ENCODE measurements around the gene FBXL13.
A peak's percentile ranks its signal among the peaks of the same experiment; 100 is the strongest.

The FBXL13 gene

GRCh38 chr7:102874966-102875365 is 199.6 kb downstream of the FBXL13 start:
- TF ChIP-seq CTCF (conservative IDR thresholded peaks at IDR 0.05; ENCODE audit: control insufficient read depth, insufficient read depth, low read depth, low read length): no peak
- no peak for DNase-seq (ENCODE audit: low read depth)
- no peak overlapping the region for H3K4me3 ChIP-seq (ENCODE audit: control insufficient read depth, low read depth, low read length)

- DNase-seq (ENCODE audit: low read depth): peak; percentile 93
- no peak for TF ChIP-seq CTCF (conservative IDR thresholded peaks at IDR 0.05; ENCODE audit: control insufficient read depth, insufficient read depth, low read depth, low read length)
- H3K4me3 ChIP-seq (ENCODE audit: control insufficient read depth, low read depth, low read length): no peak overlapping the region
Measured at GRCh38 chr7:102874166-102874829, 200.3 kb downstream of the FBXL13 start.

- DNase-seq (ENCODE audit: low read depth): peak; percentile 32
- no peak for TF ChIP-seq CTCF (conservative IDR thresholded peaks at IDR 0.05; ENCODE audit: control insufficient read depth, insufficient read depth, low read depth, low read length)
- no peak overlapping the region for H3K4me3 ChIP-seq (ENCODE audit: control insufficient read depth, low read depth, low read length)
Measured at GRCh38 chr7:102873470-102874165, 201.0 kb downstream of the FBXL13 start.

GRCh38 chr7:102872460-102872859 is 202.1 kb downstream of the FBXL13 start:
- H3K4me3 ChIP-seq (ENCODE audit: control insufficient read depth, low read depth, low read length): no peak overlapping the region
- TF ChIP-seq CTCF (conservative IDR thresholded peaks at IDR 0.05; ENCODE audit: control insufficient read depth, insufficient read depth, low read depth, low read length): no peak
- DNase-seq (ENCODE audit: low read depth): peak; percentile 96

- no peak overlapping the region for H3K4me3 ChIP-seq (ENCODE audit: control insufficient read depth, low read depth, low read length)
- no peak for TF ChIP-seq CTCF (conservative IDR thresholded peaks at IDR 0.05; ENCODE audit: control insufficient read depth, insufficient read depth, low read depth, low read length)
- DNase-seq (ENCODE audit: low read depth): no peak
Measured at GRCh38 chr7:102869195-102869594, 205.4 kb downstream of the FBXL13 start.

- no peak for TF ChIP-seq CTCF (conservative IDR thresholded peaks at IDR 0.05; ENCODE audit: control insufficient read depth, insufficient read depth, low read depth, low read length)
- H3K4me3 ChIP-seq (ENCODE audit: control insufficient read depth, low read depth, low read length): no peak overlapping the region
- no peak for DNase-seq (ENCODE audit: low read depth)
Measured at GRCh38 chr7:102866535-102867215, 207.9 kb downstream of the FBXL13 start.

Measured in fibroblast of mammary gland (primary cell).